ENCODE data around the gene PAK1IP1. TPM values are rescaled to one million over a fixed set of nuclear protein-coding genes. Genes with fewer than 3 reads are reported as not detected.
"Not testable (repeated sequence)": the region's sequence is repeated elsewhere in the genome, so short reads cannot be mapped to it uniquely, and the experiment has no call there.

Gene PAK1IP1, protein sequence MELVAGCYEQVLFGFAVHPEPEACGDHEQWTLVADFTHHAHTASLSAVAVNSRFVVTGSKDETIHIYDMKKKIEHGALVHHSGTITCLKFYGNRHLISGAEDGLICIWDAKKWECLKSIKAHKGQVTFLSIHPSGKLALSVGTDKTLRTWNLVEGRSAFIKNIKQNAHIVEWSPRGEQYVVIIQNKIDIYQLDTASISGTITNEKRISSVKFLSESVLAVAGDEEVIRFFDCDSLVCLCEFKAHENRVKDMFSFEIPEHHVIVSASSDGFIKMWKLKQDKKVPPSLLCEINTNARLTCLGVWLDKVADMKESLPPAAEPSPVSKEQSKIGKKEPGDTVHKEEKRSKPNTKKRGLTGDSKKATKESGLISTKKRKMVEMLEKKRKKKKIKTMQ
- 10 to 100 TPM; 13.7 to 27.4 TPM for total RNA-seq

DNA sequence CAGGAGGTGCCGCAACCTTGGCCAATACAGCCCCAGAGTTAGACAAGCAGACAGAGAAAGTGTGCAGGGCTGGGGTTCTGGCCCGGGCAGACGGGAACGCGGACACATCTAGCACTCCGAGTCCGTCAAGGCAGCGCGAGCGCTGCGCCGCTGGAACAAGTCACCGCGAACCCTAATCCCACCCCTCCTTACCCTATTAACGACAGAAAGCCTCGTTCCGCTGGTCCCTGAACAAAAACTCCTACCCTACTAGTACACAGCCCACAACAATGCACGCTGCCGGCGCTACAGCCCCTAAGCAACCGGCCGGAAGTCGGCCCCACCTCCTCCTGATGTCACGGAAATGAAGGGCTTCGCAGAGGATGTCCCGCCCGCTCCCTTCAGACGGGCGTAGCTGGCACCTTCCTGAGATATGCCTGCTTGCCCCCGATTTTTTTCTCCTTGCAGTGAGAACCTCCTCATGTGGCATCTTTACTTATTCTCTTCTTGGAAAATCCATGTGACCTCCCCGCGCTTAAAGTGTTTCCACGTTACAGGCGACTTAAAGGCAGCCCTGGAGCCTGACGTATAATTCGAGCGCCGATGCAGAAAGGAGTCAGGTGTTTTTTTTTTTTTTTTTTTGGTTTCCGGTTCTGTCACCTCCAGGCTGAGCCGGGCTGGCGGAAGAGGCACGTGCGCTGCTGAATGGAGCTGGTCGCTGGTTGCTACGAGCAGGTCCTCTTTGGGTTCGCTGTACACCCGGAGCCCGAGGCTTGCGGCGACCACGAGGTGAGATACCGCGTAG is at the start of gene PAK1IP1, which contains the start of gene C6orf52:
Gene PAK1IP1 (plus strand): TSS at position 671 of the 784 bp plus-strand sequence. CDS start 14 bp downstream, at position 685.
Gene C6orf52 (minus strand): TSS at position 315 of the 784 bp plus-strand sequence. CDS start 7,066 bp downstream, outside the sequence.
- Mint-ChIP-seq H3K9me3 (no peaks in the 10 kb centered on the region), H3K4me1 (no peaks in the 10 kb centered on the region)
- ATAC-seq (replicated peaks): peak; percentile 98

DNA sequence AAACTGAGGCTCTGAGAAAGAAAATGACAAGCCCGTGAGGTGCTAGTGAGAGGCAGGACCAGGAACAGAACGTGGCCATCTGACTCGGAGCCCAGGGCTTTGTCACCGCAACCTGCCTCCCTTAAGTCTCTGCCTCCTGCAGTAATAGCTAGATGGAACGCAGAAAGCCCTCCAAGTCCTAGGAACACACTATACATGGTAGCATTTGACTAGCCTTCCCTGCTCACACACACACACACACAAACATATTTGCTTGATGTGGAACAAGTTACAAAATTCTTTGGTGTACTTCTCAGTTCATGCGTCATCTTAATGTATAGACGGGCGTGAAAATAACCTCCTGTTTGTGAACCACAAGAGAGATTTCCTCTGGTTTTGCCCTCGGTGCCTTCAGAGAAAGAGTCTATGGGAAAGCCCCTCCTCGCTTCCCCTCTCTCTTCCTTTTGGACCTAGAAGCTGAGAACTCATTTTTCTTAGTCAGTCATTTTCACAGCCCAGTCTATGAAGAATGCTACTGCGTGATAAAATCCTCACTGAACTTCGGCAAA is 39.2 kb upstream of the PAK1IP1 start:
- H3K9me3 Mint-ChIP-seq: no peaks in the 10 kb centered on the region
- no peak overlapping the region for H3K27ac Mint-ChIP-seq
- no peak overlapping the region for H3K4me3 Mint-ChIP-seq
- ATAC-seq (replicated peaks): peak; percentile 59
- no peaks in the 10 kb centered on the region for H3K36me3 Mint-ChIP-seq (ENCODE audit: low read depth)
- no peaks in the 10 kb centered on the region for H3K4me1 Mint-ChIP-seq
- H3K27me3 Mint-ChIP-seq: peaks cover 11% of the 10 kb centered on the region

More for the DNA sequence above, at the start of gene PAK1IP1, which contains the start of gene C6orf52:
- Mint-ChIP-seq H3K27me3 (no peaks in the 10 kb centered on the region), H3K36me3 (ENCODE audit: low read depth) (peaks cover 54% of the 10 kb centered on the region), H3K27ac (peak within 1 kb of the TSS; percentile 99), H3K4me3 (peak within 1 kb of the TSS; percentile 90)

DNA sequence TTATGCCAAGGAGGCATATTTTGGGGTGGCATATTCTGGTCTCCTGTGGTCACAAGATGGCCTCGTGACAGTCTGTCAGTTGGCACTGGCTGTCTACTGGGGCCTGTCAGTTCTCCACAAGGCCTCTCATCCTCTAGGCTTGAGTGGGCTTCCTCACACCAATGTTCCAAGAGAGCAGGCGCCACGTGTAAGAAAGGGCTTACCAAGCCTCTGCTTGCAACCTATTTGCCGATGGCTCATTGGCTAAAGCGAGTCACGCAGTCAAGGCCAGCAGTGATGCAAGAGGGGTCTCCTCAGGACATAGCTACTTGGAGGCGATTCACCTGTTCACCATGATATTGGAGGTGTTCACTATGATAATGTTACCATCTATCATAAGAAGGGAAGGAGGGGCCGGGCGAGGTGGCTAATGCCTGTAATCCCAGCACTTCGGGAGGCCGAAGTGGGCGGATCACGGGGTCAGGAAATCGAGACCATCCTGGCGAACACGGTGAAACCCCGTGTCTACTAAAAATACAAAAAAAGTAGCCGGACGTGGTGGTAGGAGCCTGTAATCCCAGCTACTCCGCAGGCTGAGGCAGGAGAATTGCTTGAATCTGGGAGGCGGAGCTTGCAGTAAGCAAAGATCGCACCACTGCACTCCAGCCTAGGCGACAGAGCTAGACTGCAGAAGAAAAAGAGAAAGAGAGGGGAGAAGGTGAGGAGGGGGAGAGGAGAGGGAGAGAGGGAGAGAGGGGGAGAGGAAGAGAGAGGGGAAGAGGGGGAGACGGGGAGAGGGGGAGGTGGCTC is 35.7 kb upstream of the PAK1IP1 start:
- peak overlapping the region; percentile 12 for H3K27ac Mint-ChIP-seq

DNA sequence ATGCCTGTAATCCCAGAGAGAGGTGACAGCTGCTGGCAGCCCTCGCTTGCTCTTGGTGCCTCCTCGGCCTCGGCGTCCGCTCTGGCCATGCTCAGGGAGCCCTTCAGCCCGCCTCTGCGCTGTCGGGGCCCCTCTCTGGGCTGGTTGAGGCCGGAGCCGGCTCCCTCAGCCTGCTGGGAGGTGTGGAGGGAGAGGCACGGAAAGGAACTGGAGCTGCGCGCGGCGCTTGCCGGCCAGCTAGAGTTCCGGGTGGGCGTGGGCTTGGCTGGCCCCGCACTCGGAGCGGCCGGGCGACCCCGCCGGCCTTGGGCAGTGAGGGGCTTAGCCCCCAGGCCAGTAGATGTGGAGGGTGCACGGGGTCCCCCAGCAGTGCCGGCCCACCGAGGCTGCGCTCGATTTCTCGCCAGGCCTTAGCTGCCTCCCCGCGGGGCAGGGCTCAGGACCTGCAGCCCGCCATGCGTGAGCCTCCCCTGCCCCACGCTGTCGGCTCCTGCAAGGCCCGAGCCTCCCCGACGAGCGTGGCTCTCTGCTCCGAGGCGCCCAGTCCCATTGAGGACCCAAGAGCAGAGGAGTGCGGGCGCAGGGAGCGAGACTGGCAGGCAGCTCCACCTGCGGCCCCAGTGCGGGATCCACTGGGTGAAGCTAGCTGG is 34.9 kb upstream of the PAK1IP1 start:
- peak; percentile 35 for ATAC-seq (replicated peaks)
- H3K4me3 Mint-ChIP-seq: peak overlapping the region; percentile 61

More for the DNA sequence above, 35.7 kb upstream of the PAK1IP1 start:
- Mint-ChIP-seq H3K36me3 (ENCODE audit: low read depth) (no peaks in the 10 kb centered on the region), H3K27me3 (peaks cover 5% of the 10 kb centered on the region), H3K4me3 (peak overlapping the region; percentile 61), H3K4me1 (no peaks in the 10 kb centered on the region), H3K9me3 (no peaks in the 10 kb centered on the region)
- ATAC-seq (replicated peaks): no peak

DNA sequence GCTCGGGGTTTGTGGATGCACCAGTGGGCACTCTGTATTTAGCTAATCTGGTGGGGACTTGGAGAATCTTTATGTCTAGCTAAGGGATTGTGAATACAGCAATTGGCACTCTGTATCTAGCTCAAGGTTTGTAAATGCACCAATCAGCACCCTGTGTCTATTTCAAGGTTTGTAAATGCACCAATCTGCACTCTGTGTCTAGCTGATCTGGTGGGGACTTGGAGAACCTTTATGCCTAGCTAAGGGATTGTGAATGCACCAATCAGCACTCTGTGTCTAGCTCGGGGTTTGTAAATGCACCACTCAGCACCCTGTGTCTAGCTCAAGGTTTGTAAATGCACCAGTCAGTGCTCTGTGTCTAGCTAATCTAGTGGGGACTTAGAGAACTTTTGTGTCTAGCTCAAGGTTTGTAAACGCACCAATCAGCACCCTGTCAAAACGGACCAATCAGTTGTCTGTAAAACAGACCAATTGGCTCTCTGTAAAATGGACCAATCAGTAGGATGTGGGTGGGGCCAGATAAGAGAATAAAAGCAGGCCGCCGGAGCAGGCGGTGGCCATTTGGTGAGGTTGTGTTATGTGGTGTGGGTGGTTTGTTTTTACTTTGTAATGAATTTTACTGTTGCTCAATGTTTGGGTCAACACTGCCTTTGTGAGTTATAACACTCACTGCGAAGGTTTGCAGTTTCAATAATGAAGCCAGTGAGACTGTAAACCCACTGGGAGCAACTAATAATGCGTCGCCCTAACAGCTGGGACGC is 34.2 kb upstream of the PAK1IP1 start:
- peak overlapping the region; percentile 61 for H3K4me3 Mint-ChIP-seq
- H3K36me3 Mint-ChIP-seq (ENCODE audit: low read depth); H3K27me3 Mint-ChIP-seq; ATAC-seq (replicated peaks); H3K27ac Mint-ChIP-seq; H3K4me1 Mint-ChIP-seq; H3K9me3 Mint-ChIP-seq: not testable (repeated sequence)

More for the DNA sequence above, 34.9 kb upstream of the PAK1IP1 start:
- no peaks in the 10 kb centered on the region for H3K36me3 Mint-ChIP-seq (ENCODE audit: low read depth)
- H3K27me3 Mint-ChIP-seq: peaks cover 5% of the 10 kb centered on the region
- H3K4me1 Mint-ChIP-seq: no peaks in the 10 kb centered on the region
- no peak overlapping the region for H3K27ac Mint-ChIP-seq
- no peaks in the 10 kb centered on the region for H3K9me3 Mint-ChIP-seq

DNA sequence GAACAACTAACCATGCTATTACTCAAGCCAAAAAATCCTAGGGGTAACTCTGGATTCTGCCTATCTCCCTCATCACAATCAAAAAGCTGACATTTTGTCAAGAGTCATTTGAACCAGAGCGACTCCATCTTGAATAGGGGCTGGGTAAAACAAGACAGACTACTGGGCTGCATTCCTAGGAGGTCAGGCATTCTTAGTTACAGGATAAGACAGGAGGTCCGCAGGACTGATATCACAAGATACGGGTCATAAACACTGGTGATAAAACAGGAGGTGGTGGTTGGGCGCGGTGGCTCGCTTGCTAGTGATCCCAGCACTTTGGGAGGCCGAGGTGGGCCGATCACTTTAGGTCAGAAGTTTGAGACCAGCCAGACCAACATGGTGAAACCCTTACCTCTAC is 32.6 kb upstream of the PAK1IP1 start:
- H3K9me3 Mint-ChIP-seq: no peaks in the 10 kb centered on the region
- no peak overlapping the region for H3K4me3 Mint-ChIP-seq
- ATAC-seq (replicated peaks): no peak
- no peak overlapping the region for H3K27ac Mint-ChIP-seq
- no peaks in the 10 kb centered on the region for H3K4me1 Mint-ChIP-seq
- H3K27me3 Mint-ChIP-seq: peaks cover 10% of the 10 kb centered on the region
- H3K36me3 Mint-ChIP-seq (ENCODE audit: low read depth): no peaks in the 10 kb centered on the region

DNA sequence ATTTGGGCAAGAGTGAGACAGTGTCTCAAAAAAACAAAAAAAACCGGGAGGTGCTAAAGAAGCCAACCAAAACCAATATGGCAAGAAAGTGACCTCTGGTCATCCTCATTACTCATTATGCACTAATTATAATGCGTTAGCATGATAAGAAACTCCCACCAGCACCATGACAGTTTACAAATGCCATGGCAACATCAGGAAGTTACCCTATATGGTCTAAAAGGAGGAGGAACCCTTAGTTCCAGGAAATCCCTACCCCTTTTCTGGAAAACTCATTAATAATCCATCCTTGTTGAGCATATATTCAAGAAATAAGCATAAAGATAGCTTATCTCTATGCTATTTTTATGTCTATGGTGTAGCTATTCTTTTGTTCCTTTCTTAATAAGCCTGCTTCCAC is 32.0 kb upstream of the PAK1IP1 start:
- Mint-ChIP-seq H3K27ac (no peak overlapping the region), H3K4me1 (no peaks in the 10 kb centered on the region), H3K9me3 (no peaks in the 10 kb centered on the region), H3K27me3 (peaks cover 13% of the 10 kb centered on the region), H3K36me3 (ENCODE audit: low read depth) (no peaks in the 10 kb centered on the region), H3K4me3 (no peak overlapping the region)
- ATAC-seq (replicated peaks): no peak

DNA sequence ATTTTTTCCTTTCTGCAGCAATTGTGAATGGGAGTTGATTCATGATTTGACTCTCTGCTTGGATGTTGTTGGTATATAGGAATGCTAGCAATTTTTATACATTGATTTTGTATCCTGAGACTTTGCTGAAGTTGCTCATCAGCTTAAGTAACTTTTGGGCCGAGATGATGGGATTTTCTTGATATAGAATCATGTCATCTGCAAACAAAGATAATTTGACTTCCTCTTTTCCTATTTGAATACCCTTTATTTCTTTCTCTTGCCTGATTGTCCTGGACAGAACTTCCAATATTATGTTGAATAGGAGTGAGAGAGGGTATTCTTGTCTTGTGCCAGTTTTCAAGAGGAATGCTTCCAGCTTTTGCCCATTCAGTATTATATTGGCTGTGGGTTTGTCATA is 29.2 kb upstream of the PAK1IP1 start:
- not testable (repeated sequence) for H3K9me3 Mint-ChIP-seq; H3K27ac Mint-ChIP-seq; H3K4me3 Mint-ChIP-seq; H3K36me3 Mint-ChIP-seq (ENCODE audit: low read depth); ATAC-seq (replicated peaks); H3K4me1 Mint-ChIP-seq
- H3K27me3 Mint-ChIP-seq: peaks cover 19% of the 10 kb centered on the region

DNA sequence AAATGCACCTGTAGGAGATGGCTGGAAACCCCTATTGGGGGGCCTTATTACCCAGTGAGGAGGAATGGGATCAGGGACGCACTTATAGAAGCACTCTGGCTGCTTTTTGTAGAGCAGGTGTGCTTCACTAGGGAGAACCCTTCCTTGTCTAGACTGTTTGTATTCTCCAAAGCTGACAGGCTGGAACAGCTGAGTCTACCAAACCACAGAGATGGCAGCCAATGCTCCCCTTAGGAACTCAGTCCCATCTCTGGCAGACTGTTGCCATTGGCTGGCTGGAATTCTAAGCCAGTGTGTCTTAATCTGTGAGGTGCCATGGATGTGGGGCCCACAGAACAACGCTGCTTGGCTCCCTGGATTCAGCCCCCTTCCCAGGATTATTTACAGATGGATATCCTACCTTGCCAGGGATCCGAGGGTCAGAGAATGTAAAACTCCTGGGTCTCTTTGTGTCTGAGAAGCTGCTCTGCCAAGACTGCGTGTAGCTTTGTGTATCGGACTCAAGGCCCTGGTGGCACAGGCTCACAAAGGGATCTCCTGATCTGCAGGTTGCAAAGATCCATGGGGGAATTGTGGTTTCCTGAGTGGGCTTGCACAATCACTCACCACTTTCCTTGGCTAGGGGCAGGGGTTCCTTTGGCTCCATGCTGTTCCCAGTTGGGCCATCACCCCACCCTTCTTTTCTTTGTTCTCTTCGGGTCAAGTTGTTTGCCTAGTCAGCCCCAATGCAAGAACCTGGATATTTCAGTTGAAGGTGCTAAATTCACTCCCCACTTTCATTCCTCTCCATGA is 26.4 kb upstream of the PAK1IP1 start:
- H3K4me3 Mint-ChIP-seq: no peak overlapping the region
- H3K9me3 Mint-ChIP-seq: no peaks in the 10 kb centered on the region
- H3K4me1 Mint-ChIP-seq: no peaks in the 10 kb centered on the region
- no peak for ATAC-seq (replicated peaks)
- H3K27me3 Mint-ChIP-seq: peaks cover 23% of the 10 kb centered on the region
- H3K27ac Mint-ChIP-seq: no peak overlapping the region
- no peaks in the 10 kb centered on the region for H3K36me3 Mint-ChIP-seq (ENCODE audit: low read depth)

DNA sequence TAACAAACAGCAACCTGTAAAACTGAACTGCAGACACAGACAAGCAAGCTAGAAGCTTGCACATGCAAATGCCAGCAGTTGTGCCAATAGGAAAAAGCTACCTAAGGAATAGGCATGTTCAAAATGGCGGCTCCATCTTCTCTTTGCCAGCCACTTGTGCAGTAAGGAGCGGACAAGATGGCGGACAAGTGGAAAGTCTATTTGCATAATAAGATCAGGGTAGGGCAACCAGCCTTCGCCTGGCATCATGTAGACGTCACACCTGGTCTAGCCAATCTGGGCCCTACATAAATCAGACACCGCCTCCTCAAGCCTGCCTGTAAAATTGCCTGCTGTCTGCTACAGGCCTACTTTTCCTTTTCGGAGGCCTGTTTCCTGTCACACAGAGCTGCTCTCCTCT is 18.4 kb upstream of the PAK1IP1 start:
- Mint-ChIP-seq H3K9me3 (no peaks in the 10 kb centered on the region), H3K36me3 (ENCODE audit: low read depth) (no peaks in the 10 kb centered on the region), H3K4me3 (no peak overlapping the region), H3K4me1 (no peaks in the 10 kb centered on the region), H3K27ac (no peak overlapping the region), H3K27me3 (peaks cover 4% of the 10 kb centered on the region)
- no peak for ATAC-seq (replicated peaks)

DNA sequence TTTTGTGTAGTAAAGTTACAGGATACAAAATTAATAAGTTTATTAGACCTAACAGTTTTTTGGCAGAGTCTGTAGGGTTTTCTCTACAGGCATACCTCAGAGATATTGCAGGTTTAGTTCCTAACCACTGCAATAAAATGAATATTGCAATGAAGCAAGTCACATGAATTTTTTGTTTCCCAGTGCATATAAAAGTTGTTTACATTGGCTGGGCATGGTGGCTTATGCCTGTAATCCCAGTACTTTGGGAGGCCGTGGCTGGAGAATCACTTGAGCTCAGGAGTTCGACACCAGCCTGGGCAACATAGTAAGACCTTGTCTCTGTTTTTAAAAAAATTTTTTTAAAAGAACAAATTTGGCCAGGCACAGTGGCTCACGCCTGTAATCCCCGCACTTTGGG is 16.3 kb upstream of the PAK1IP1 start:
- Mint-ChIP-seq H3K4me1 (no peaks in the 10 kb centered on the region), H3K27ac (no peak overlapping the region), H3K27me3 (no peaks in the 10 kb centered on the region), H3K9me3 (no peaks in the 10 kb centered on the region), H3K4me3 (no peak overlapping the region), H3K36me3 (ENCODE audit: low read depth) (no peaks in the 10 kb centered on the region)
- no peak for ATAC-seq (replicated peaks)

DNA sequence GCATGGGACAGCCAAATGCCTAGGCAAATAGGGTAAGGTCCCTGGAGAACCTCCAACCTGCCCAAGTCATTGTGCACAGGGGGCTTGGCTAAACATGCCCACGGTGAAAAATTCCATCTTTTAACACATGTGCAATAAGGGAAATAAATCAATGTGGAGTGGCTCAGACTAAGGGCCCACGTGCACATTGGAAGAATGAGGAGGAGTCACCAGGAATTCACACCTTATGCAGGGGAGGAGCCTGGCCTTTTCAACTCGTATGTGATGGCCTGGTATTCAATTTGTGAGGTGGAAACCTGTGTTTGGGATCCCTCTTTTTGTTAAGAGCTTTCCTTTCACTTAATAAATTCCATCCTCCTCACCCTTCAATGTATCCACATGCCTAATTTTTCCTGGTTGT is 13.0 kb upstream of the PAK1IP1 start:
- no peak for ATAC-seq (replicated peaks)

More for the DNA sequence above, 13.0 kb upstream of the PAK1IP1 start:
- Mint-ChIP-seq H3K27me3 (peaks cover 5% of the 10 kb centered on the region), H3K36me3 (ENCODE audit: low read depth) (no peaks in the 10 kb centered on the region), H3K4me3 (no peak overlapping the region), H3K9me3 (no peaks in the 10 kb centered on the region), H3K4me1 (no peaks in the 10 kb centered on the region), H3K27ac (no peak overlapping the region)
